ENCODE measurements around the gene SLC22A7. TPM values are rescaled to one million over a fixed set of nuclear protein-coding genes. Genes with fewer than 3 reads are reported as not detected.

The SLC22A7 gene
- total RNA-seq, 1 experiment from 2014 or later: not detected

- Histone ChIP-seq H3K9me3 (ENCODE audit: control insufficient read depth, low read depth, low read length) (no peaks in the 10 kb centered on the region), H3K23ac (ENCODE audit: insufficient read length, low read depth, low read length) (no peak overlapping the region), H3K9ac (ENCODE audit: extremely low read depth, insufficient read length, low read length) (no peak overlapping the region), H3K56ac (ENCODE audit: insufficient read length, low read depth, low read length) (no peak overlapping the region), H2AK5ac (ENCODE audit: insufficient read length, low read length) (no peak overlapping the region), H2BK120ac (ENCODE audit: low read depth, low read length, poor library complexity, severe bottlenecking) (no peak overlapping the region), H2BK20ac (ENCODE audit: low read depth, low read length, poor library complexity, severe bottlenecking) (no peak overlapping the region), H3K27me3 (ENCODE audit: insufficient read depth, low read length) (no peaks in the 10 kb centered on the region), H3K4ac (ENCODE audit: low read depth, low read length) (no peak overlapping the region), H3K18ac (ENCODE audit: insufficient read length, low read depth, low read length) (no peak overlapping the region), H3K4me1 (ENCODE audit: insufficient read depth, low read length) (no peaks in the 10 kb centered on the region; the same call in 1 of the 2 replicates), H4K20me1 (ENCODE audit: control insufficient read depth, insufficient read depth, insufficient read length) (no peaks in the 10 kb centered on the region), H4K8ac (replicated peaks; ENCODE audit: insufficient read length, low read depth, low read length) (no peak overlapping the region), H2BK15ac (ENCODE audit: low read depth, low read length) (no peak overlapping the region), H2BK5ac (ENCODE audit: insufficient read length, low read length) (no peak overlapping the region), H3K79me1 (ENCODE audit: insufficient read depth, low read depth, low read length, poor library complexity, severe bottlenecking) (no peaks in the 10 kb centered on the region), H3K23me2 (ENCODE audit: insufficient read length, low read depth, low read length, poor library complexity, severe bottlenecking) (peaks cover 10% of the 10 kb centered on the region), H3K4me2 (ENCODE audit: insufficient read depth, insufficient read length, low read length) (no peak overlapping the region), H2BK12ac (ENCODE audit: insufficient read length, low read depth, low read length) (no peak overlapping the region), H3T11ph (ENCODE audit: low read length) (no peak overlapping the region), H4K91ac (ENCODE audit: insufficient read length, low read depth, low read length) (no peak overlapping the region), H2AFZ (ENCODE audit: low read length) (no peak overlapping the region), H3K14ac (ENCODE audit: insufficient read depth, low read length) (no peak overlapping the region), H3K27ac (ENCODE audit: insufficient read length, low read depth, low read length) (no peak overlapping the region), H4K5ac (ENCODE audit: insufficient read length, low read depth, low read length) (no peak overlapping the region), H3K79me2 (ENCODE audit: insufficient read depth, low read length) (no peaks in the 10 kb centered on the region; the same call in 1 of the 2 replicates)
- H3K9me3 Mint-ChIP-seq: no peaks in the 10 kb centered on the region
- no peak overlapping the region for H3K27ac Mint-ChIP-seq
- H3K27me3 Mint-ChIP-seq (ENCODE audit: low read depth): peaks cover 6% of the 10 kb centered on the region
- no peak overlapping the region for H3K4me3 Mint-ChIP-seq
- WGBS (ENCODE audit: extremely low coverage, insufficient read length, low lambda C conversion rate): no CpG with 5 or more reads among the region's 3 CpGs
- no peak for TF ChIP-seq CTCF (conservative IDR thresholded peaks at IDR 0.05)
- DNase-seq: no peak
- H3K36me3 Mint-ChIP-seq (ENCODE audit: insufficient read depth in 1 of 3, low read depth in 3 of 3): no peaks in the 10 kb centered on the region; a peak in 2 of 7 replicates
- H3K4me1 Mint-ChIP-seq: peaks cover 17 to 22% of the 10 kb centered on the region in 2 experiments
These were observed 13.6 kb downstream of the SLC22A7 start for GRCh38 chr6:43311666-43312065.

Measured in H9 (cell line).